GM12865 (cell line): ENCODE data around the gene LTC4S.
"Not testable (repeated sequence)": the region's sequence is repeated elsewhere in the genome, so short reads cannot be mapped to it uniquely, and the experiment has no call there.

ENCODE experiments used
- DNase-seq: peaks from one replicate; pipeline ENCODE4 v3.0.0; 2010; ENCODE audit warnings: low read depth
- H3K4me3 ChIP-seq: 2 replicates; pipeline ENCODE4 v1.5.1; 2011; ENCODE audit warnings: mild to moderate bottlenecking, low read depth, low read length, control low read depth
- TF ChIP-seq, protein P1 (sequence below): IDR thresholded peaks from 2 replicates; pipeline ENCODE4 v1.5.1; 2011; ENCODE audit warnings: low read length, control low read depth, low read depth, inconsistent platforms; ENCODE audit not compliant: insufficient read depth; ENCODE audit errors: missing control alignments

Gene LTC4S

DNA sequence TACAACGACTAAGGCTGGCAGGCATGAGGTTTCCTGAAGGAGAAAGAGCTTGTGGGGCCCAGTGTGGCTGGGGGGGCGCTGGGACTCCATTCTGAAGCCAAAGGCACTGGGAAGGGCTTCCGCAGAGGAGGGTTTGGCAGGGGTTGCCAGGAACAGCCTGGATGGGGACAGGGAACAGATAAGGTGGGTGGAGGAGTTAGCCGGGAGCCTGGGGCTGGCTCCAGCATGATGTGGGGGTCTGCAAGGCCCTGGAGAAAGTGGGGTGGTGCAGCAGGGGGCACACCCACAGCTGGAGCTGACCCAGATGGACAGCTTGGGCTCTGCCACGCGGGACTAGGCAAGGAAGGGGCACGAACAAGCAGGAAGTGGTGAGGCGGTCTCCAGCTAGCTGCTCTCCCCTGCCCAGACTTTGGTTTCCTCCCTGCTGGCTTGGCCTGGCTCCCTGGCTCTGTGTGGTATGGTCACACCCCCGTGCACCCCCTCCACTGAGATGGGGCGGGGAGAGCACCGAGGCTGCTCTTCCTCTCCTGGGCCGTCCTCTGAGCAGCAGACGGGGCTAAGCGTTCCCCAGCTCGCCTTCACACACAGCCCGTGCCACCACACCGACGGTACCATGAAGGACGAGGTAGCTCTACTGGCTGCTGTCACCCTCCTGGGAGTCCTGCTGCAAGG is at the start of gene LTC4S:
TSS of gene LTC4S (plus strand) at position 519 of the 672 bp plus-strand sequence. CDS start at position 614, 95 bp downstream.
- TF ChIP-seq, protein P1, sequence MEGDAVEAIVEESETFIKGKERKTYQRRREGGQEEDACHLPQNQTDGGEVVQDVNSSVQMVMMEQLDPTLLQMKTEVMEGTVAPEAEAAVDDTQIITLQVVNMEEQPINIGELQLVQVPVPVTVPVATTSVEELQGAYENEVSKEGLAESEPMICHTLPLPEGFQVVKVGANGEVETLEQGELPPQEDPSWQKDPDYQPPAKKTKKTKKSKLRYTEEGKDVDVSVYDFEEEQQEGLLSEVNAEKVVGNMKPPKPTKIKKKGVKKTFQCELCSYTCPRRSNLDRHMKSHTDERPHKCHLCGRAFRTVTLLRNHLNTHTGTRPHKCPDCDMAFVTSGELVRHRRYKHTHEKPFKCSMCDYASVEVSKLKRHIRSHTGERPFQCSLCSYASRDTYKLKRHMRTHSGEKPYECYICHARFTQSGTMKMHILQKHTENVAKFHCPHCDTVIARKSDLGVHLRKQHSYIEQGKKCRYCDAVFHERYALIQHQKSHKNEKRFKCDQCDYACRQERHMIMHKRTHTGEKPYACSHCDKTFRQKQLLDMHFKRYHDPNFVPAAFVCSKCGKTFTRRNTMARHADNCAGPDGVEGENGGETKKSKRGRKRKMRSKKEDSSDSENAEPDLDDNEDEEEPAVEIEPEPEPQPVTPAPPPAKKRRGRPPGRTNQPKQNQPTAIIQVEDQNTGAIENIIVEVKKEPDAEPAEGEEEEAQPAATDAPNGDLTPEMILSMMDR, result no peak
- no peak for DNase-seq
- H3K4me3 ChIP-seq, result no peak within 1 kb of the TSS

DNA sequence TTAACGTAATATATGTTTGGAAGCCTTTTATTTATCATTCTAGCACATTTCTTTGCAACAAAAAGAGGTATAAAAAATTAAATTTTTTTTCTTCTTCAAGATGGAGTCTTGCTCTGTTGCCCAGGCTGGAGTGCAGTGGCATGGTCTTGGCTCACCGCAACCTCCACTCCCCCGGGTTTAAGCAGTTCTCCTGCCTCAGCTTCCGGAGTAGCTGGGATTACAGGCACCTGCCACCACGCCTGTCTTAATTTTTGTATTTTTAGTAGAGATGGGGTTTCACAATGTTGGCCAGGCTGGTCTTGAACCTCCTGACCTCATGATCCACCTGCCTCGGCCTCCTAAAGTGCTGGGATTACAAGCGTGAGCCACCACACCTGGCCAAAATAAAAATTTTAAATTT is 49.7 kb upstream of the LTC4S start:
- not testable (repeated sequence) for DNase-seq, H3K4me3 ChIP-seq

DNA sequence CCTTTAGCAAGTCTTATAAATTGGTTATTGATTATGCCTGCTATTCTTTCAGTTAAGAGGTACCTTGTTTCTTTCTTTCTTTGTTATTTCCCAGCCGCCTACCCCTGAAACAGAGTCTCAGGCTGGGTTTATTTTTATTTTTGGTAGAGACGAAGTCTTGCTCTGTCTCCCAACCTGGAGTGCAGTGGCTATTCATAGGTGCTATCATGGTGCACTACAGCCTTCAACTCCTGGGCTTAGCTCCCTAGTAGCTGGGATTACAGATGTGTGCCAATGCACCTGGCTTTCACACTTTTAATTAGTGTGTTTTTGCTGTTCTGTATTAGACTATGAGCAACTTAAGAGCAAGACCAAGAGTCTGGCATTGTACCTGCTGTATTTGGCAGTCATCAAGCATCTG is 46.9 kb upstream of the LTC4S start:
- no peak overlapping the region for H3K4me3 ChIP-seq
- TF ChIP-seq, protein P1, result no peak
- no peak for DNase-seq

DNA sequence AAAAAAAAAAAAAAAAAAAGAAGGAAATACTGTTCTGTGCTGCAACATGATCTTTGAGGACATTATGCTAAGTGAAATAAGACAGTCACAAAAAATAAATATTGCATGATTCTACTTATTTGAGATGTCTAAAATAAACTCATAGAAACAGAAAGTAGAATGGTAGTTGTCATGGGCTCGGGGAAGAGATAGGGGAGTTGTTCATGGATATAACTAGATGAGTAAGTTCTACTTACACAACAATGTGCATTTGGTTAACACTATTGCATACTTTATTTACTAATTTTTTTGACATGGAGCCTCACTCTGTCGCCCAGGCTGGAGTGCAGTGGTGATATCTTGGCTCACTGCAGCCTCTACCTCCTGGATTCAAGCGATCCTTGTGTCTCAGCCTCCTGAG is 46.0 kb upstream of the LTC4S start:
- no peak for DNase-seq
- TF ChIP-seq, protein P1, result no peak
- H3K4me3 ChIP-seq, result no peak overlapping the region

DNA sequence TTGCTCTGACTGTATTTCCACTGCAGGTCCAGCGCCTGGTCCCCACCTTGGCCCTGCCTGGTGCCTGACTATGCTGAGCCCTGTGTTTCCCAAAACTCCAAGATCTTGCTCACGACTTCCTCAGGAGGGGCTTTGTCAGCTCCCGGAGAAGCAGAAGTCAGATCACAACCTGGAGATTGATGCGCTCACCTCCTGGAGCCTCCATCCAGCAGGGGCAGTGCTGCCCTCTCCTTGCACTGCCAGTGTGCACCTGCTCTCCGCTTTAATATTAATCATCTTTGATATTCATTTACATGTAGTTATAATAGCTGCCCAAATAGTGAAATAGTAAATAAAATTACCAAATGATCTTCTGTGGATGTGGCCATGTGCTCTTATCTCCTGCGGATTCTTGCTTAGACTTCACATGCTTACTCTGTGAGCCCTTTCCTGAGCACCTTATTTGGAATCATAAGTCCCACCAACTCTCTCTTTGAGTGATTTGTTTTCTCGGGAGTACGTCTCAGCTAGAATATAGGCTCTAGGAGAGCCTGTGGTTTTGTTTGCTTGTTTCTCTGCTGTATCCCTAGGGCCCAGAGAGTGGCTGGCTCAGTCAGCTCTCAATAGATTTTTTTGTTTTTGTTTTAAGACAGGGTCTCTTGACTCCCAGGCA is 43.8 kb upstream of the LTC4S start:
- TF ChIP-seq, protein P1, result no peak
- H3K4me3 ChIP-seq, result no peak overlapping the region
- DNase-seq, result no peak

DNA sequence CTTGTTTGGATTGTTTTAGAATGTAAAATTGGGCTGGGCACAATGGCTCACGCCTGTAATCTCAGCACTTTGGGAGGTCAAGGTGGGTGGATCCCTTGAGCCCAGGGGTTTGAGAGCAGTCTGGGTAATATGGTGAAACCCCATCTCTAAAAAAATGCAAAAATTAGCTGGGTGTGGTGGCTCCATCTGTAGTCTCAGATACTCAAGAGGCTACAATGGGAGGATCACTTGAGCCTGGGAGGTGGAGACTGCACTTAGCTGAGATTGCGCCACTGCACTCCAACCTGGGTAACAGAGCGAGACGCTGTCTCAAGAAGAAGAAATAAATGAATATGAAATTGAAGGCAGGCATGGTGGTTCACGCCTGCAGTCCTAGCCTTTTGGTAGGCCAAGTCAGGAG is 39.8 kb upstream of the LTC4S start:
- no peak overlapping the region for H3K4me3 ChIP-seq
- no peak for DNase-seq
- TF ChIP-seq, protein P1, result no peak

DNA sequence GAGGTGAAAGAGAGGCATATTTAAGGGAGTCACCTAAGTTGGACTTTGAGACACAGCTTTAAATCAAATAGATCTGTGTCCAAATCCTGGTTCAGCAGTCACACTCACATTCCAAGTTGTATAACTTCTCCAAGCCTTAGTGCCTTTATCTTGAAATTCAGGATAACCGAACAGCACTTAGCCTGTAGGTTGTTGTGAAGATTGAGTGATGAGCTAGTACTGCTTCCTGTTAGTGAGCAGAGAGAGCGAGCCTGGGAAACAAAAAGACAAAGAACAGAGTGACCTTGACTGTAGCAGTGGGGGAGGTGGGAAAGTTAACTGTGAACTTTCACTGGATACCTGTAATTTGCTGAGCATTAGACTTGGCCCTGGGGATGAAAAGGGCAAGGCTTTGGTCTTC is 38.8 kb upstream of the LTC4S start:
- no peak for DNase-seq
- TF ChIP-seq, protein P1, result no peak
- H3K4me3 ChIP-seq, result no peak overlapping the region
